Fibroblast of villous mesenchyme (primary cell): ENCODE data around the gene CNKSR1. TPM values are rescaled to one million over a fixed set of nuclear protein-coding genes. Genes with fewer than 3 reads are reported as not detected.

Experiments used
- DNase-seq: peaks from one replicate; pipeline ENCODE4 v3.0.0-alpha.2; 2010; ENCODE audit warnings: low read depth
- H3K4me3 ChIP-seq: 2 replicates; pipeline ENCODE4 v1.5.1; 2011; ENCODE audit warnings: low read depth, mild to moderate bottlenecking, low read length
- CTCF ChIP-seq: IDR thresholded peaks from 2 replicates; pipeline ENCODE4 v1.5.1; 2012; ENCODE audit warnings: low read depth, mild to moderate bottlenecking, low read length; ENCODE audit not compliant: insufficient read depth
- total RNA-seq: library from RNA; depleted of rRNA; stranded (reverse); fragments of >200 nt; gene quantifications from 2 replicates; pipeline ENCODE4 v1.2.3, GENCODE V29; 2012

The CNKSR1 gene
- total RNA-seq, 1 donor = not detected

- TF ChIP-seq CTCF = no peak
- H3K4me3 ChIP-seq = no peak overlapping the region
- DNase-seq = no peak
These were observed 22.5 kb upstream of the CNKSR1 start for GRCh38 chr1:26154750-26155149.

GRCh38 chr1:26155370-26156284 lies 21.7 kb upstream of the CNKSR1 start:
- DNase-seq = no peak
- no peak for TF ChIP-seq CTCF
- H3K4me3 ChIP-seq = no peak overlapping the region

- DNase-seq = no peak
- no peak overlapping the region for H3K4me3 ChIP-seq
- TF ChIP-seq CTCF = no peak
These were observed 20.8 kb upstream of the CNKSR1 start for GRCh38 chr1:26156285-26157038.

- no peak for DNase-seq
- H3K4me3 ChIP-seq = no peak overlapping the region
- no peak for TF ChIP-seq CTCF
These were observed 18.9 kb upstream of the CNKSR1 start for GRCh38 chr1:26158271-26158907.

- TF ChIP-seq CTCF = no peak
- no peak for DNase-seq
- no peak within 1 kb of the TSS for H3K4me3 ChIP-seq
These were observed 18.2 kb upstream of the CNKSR1 start, which contains the start of gene FAM110D for GRCh38 chr1:26158908-26159742. TSS of gene FAM110D (plus strand) at chr1:26159079. CDS start at chr1:26161292, 2,213 bp downstream.

- no peak for DNase-seq
- H3K4me3 ChIP-seq = no peak overlapping the region
- no peak for TF ChIP-seq CTCF
These were observed 17.6 kb upstream of the CNKSR1 start for GRCh38 chr1:26159743-26160039.
